Neural cell (in vitro differentiated cells): ENCODE measurements around the gene TMEM258. TPM values are rescaled to one million over a fixed set of nuclear protein-coding genes. Genes with fewer than 3 reads are reported as not detected.
A peak's percentile ranks its signal among the peaks of the same experiment; 100 is the strongest.

ENCODE experiments used
- H2AFZ ChIP-seq: fragments of 200-600, 300-800 bp; sonication (generic), shearing (Covaris generic); 2 replicates; pipeline ENCODE4 v1.6.0; 2014; ENCODE audit warnings: low read depth, mild to moderate bottlenecking, antibody characterized with exemption, low read length, moderate library complexity
- H3F3A ChIP-seq: fragments of 200-600 bp; shearing (Covaris generic); 2 replicates; pipeline ENCODE4 v1.6.1; 2016; ENCODE audit warnings: mild to moderate bottlenecking, moderate library complexity, mixed read lengths, antibody characterized with exemption, low read length; ENCODE audit not compliant: insufficient read depth, poor library complexity, severe bottlenecking
- H3K27ac ChIP-seq: fragments of 200-600, 300-800 bp; sonication (generic), shearing (Covaris generic); 2 replicates; pipeline ENCODE4 v1.5.1; 2014; ENCODE audit warnings: mild to moderate bottlenecking, low read length, moderate library complexity
- H3K27me3 ChIP-seq: fragments of 300-800, 200-600 bp; sonication (generic), shearing (Covaris generic); 2 replicates; pipeline ENCODE4 v1.6.0; 2014; ENCODE audit warnings: mild to moderate bottlenecking, low read depth, low read length, moderate library complexity; ENCODE audit not compliant: insufficient read depth
- H3K36me3 ChIP-seq: fragments of 300-800, 200-600 bp; sonication (generic), shearing (Covaris generic); 2 replicates; pipeline ENCODE4 v1.5.1; 2014; ENCODE audit warnings: mild to moderate bottlenecking, antibody characterized with exemption, low read length, moderate library complexity; ENCODE audit not compliant: insufficient read depth
- H3K4me2 ChIP-seq: fragments of 300-800, 200-600 bp; sonication (generic), shearing (Covaris generic); 2 replicates; pipeline ENCODE4 v1.6.0; 2014; ENCODE audit warnings: mild to moderate bottlenecking, low read length
- H3K4me3 ChIP-seq: fragments of 300-800, 200-600 bp; sonication (generic), shearing (Covaris generic); 2 replicates; pipeline ENCODE4 v1.5.1; 2014; ENCODE audit warnings: mild to moderate bottlenecking, low read length, moderate library complexity
- H3K79me2 ChIP-seq: fragments of 200-600 bp; shearing (Covaris generic); replicated peaks from 2 replicates; pipeline ENCODE4 v1.6.0; 2014; ENCODE audit warnings: mild to moderate bottlenecking, low read length, moderate library complexity; ENCODE audit not compliant: insufficient read depth
- H3K9ac ChIP-seq: fragments of 300-800, 200-600 bp; sonication (generic), shearing (Covaris generic); 2 replicates; pipeline ENCODE4 v1.6.1; 2016; ENCODE audit warnings: mild to moderate bottlenecking, low read length, mixed read lengths
- H3K9me2 ChIP-seq: fragments of 200-600 bp; shearing (Covaris generic); 2 replicates; pipeline ENCODE4 v1.6.1; 2016; ENCODE audit warnings: mild to moderate bottlenecking, low read length, mixed read lengths; ENCODE audit not compliant: insufficient read depth
- H3K9me3 ChIP-seq: fragments of 200-600, 300-800 bp; sonication (generic), shearing (Covaris generic); 2 replicates; pipeline ENCODE4 v1.6.1; 2016; ENCODE audit warnings: mild to moderate bottlenecking, mixed run types, low read length, moderate library complexity, mixed read lengths
- H4K20me1 ChIP-seq: fragments of 200-600 bp; shearing (Covaris generic); 2 replicates; pipeline ENCODE4 v1.6.1; 2016; ENCODE audit warnings: mild to moderate bottlenecking, mixed run types; ENCODE audit not compliant: insufficient read depth
- CTCF ChIP-seq: fragments of 450-650 bp; IDR thresholded peaks from 2 replicates; pipeline ENCODE4 v1.5.1; 2014; ENCODE audit warnings: antibody characterized with exemption, mild to moderate bottlenecking, moderate library complexity; ENCODE audit not compliant: poor library complexity, severe bottlenecking
- EP300 ChIP-seq: fragments of 450-650 bp; conservative IDR thresholded peaks from 2 replicates; pipeline ENCODE4 v1.6.1; 2014; ENCODE audit warnings: antibody characterized with exemption, mild to moderate bottlenecking, moderate library complexity; ENCODE audit not compliant: poor library complexity, severe bottlenecking
- EZH2 ChIP-seq: fragments of 200-600, 300-800 bp; shearing (Covaris generic), sonication (generic); IDR thresholded peaks from 2 replicates; pipeline ENCODE4 v1.6.1; 2014; ENCODE audit warnings: antibody characterized with exemption, low read length, borderline replicate concordance, mild to moderate bottlenecking; ENCODE audit not compliant: insufficient read depth, poor library complexity, severe bottlenecking
- MXI1 ChIP-seq: fragments of 450-650 bp; conservative IDR thresholded peaks from 2 replicates; pipeline ENCODE4 v1.6.1; 2014; ENCODE audit warnings: antibody characterized with exemption, mild to moderate bottlenecking; ENCODE audit not compliant: poor library complexity, severe bottlenecking
- POLR2AphosphoS5 ChIP-seq: IDR thresholded peaks from 2 replicates; pipeline ENCODE4 v1.6.1; 2012
- RAD21 ChIP-seq: fragments of 450-650 bp; conservative IDR thresholded peaks from 2 replicates; pipeline ENCODE4 v1.6.1; 2014; ENCODE audit warnings: antibody characterized with exemption, mild to moderate bottlenecking, moderate library complexity
- SMC3 ChIP-seq: fragments of 450-650 bp; conservative IDR thresholded peaks from 2 replicates; pipeline ENCODE4 v1.6.1; 2014; ENCODE audit warnings: antibody characterized with exemption, mild to moderate bottlenecking, moderate library complexity; ENCODE audit not compliant: poor library complexity
- TAF1 ChIP-seq: IDR thresholded peaks from 2 replicates; pipeline ENCODE4 v1.6.1; 2012; ENCODE audit warnings: low read depth
- polyA plus RNA-seq: library from polyadenylated mRNA; depleted of rRNA; stranded (reverse); fragments of >200 nt; gene quantifications from 2 replicates; pipeline ENCODE4 v1.2.3, GENCODE V29; 2014
- TF ChIP-seq, protein P1 (sequence below): IDR thresholded peaks from 2 replicates; pipeline ENCODE4 v1.6.1; 2012; ENCODE audit warnings: borderline replicate concordance

Gene TMEM258
- polyA plus RNA-seq, 1 donor from 2014 or later: 134 TPM

DNA sequence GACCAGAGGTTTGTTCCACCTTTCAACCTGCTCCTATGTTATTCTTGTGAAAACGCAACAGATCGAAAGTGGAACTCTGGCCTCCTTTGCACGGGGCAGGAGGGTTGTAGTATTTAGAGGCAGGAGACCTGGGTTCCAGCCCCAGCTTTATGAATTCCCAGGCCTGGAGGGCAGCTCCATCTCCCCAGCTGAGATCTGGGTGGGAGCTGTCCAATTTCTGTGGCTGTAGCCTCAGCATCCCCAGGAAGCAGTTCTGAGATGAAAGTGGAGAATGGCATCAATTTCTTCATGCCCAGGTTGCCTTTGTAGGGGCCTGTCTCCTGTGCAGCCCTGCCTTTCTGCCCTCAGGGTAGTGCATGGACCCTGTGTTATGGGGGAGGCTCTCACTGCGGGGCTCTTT lies 39.8 kb upstream of the TMEM258 start:
- Histone ChIP-seq H3K9ac (no peak overlapping the region), H3K27me3 (no peaks in the 10 kb centered on the region), H3K79me2 (peaks cover 91% of the 10 kb centered on the region), H3K4me2 (peak overlapping the region; percentile 96), H4K20me1 (peaks cover 8% of the 10 kb centered on the region), H3K9me2 (no peaks in the 10 kb centered on the region), H3K27ac (no peak overlapping the region), H3F3A (peaks cover under 1% of the 10 kb centered on the region), H3K36me3 (no peaks in the 10 kb centered on the region), H2AFZ (no peak overlapping the region), H3K9me3 (no peaks in the 10 kb centered on the region), H3K4me3 (peak overlapping the region; percentile 100)
- TF ChIP-seq MXI1 (no peak), EZH2 (no peak), TAF1 (no peak), CTCF (no peak), POLR2AphosphoS5 (no peak), SMC3 (no peak), EP300 (no peak), RAD21 (no peak)
- TF ChIP-seq, protein P1, sequence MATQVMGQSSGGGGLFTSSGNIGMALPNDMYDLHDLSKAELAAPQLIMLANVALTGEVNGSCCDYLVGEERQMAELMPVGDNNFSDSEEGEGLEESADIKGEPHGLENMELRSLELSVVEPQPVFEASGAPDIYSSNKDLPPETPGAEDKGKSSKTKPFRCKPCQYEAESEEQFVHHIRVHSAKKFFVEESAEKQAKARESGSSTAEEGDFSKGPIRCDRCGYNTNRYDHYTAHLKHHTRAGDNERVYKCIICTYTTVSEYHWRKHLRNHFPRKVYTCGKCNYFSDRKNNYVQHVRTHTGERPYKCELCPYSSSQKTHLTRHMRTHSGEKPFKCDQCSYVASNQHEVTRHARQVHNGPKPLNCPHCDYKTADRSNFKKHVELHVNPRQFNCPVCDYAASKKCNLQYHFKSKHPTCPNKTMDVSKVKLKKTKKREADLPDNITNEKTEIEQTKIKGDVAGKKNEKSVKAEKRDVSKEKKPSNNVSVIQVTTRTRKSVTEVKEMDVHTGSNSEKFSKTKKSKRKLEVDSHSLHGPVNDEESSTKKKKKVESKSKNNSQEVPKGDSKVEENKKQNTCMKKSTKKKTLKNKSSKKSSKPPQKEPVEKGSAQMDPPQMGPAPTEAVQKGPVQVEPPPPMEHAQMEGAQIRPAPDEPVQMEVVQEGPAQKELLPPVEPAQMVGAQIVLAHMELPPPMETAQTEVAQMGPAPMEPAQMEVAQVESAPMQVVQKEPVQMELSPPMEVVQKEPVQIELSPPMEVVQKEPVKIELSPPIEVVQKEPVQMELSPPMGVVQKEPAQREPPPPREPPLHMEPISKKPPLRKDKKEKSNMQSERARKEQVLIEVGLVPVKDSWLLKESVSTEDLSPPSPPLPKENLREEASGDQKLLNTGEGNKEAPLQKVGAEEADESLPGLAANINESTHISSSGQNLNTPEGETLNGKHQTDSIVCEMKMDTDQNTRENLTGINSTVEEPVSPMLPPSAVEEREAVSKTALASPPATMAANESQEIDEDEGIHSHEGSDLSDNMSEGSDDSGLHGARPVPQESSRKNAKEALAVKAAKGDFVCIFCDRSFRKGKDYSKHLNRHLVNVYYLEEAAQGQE: no peak

- peak overlapping the region; percentile 100 for H3K27ac ChIP-seq
- peaks cover 8% of the 10 kb centered on the region for H3F3A ChIP-seq
- no peaks in the 10 kb centered on the region for H3K9me2 ChIP-seq
- H3K9me3 ChIP-seq: no peaks in the 10 kb centered on the region
- TF ChIP-seq CTCF (peak; percentile 9), POLR2AphosphoS5 (no peak), EP300 (no peak), MXI1 (no peak)
- TF ChIP-seq, protein P1: no peak
- peak overlapping the region; percentile 100 for H3K9ac ChIP-seq
- no peaks in the 10 kb centered on the region for H3K36me3 ChIP-seq
- no peaks in the 10 kb centered on the region for H3K27me3 ChIP-seq
- peak overlapping the region; percentile 100 for H3K4me3 ChIP-seq
- peak overlapping the region; percentile 96 for H3K4me2 ChIP-seq
- H4K20me1 ChIP-seq: peaks cover 8% of the 10 kb centered on the region
- peaks cover 74% of the 10 kb centered on the region for H3K79me2 ChIP-seq
- no peak overlapping the region for H2AFZ ChIP-seq
Measured at GRCh38 chr11:61830237-61831105, 38.1 kb upstream of the TMEM258 start.
